ENCODE data around the gene APOC1. TPM values are rescaled to one million over a fixed set of nuclear protein-coding genes. Genes with fewer than 3 reads are reported as not detected.

Gene APOC1
- total RNA-seq, 4 donors from 2014 or later: 38.6 to 58.3 (median 47.7) TPM

GRCh38 chr19:44871809-44872208 lies 42.6 kb upstream of the APOC1 start:
- TF ChIP-seq CTCF (IDR thresholded peaks at IDR 0.05) (no peak), EP300 (IDR thresholded peaks at IDR 0.05) (no peak), POLR2AphosphoS5 (IDR thresholded peaks at IDR 0.05) (no peak), POLR2A (IDR thresholded peaks at IDR 0.05) (no peak)
- H3K27me3 ChIP-seq: no peaks in the 10 kb centered on the region
- H3K27ac ChIP-seq: no peak overlapping the region
- DNase-seq (ENCODE audit: low spot score in 2 of 2): no peak
- peaks cover 3% of the 10 kb centered on the region for H3K4me1 ChIP-seq
- peaks cover 66% of the 10 kb centered on the region for H3K36me3 ChIP-seq
- no peak overlapping the region for H3K4me3 ChIP-seq
- H3K9me3 ChIP-seq: no peaks in the 10 kb centered on the region
- 90% methylated on average over 4 of the region's 14 CpGs for WGBS

DNA sequence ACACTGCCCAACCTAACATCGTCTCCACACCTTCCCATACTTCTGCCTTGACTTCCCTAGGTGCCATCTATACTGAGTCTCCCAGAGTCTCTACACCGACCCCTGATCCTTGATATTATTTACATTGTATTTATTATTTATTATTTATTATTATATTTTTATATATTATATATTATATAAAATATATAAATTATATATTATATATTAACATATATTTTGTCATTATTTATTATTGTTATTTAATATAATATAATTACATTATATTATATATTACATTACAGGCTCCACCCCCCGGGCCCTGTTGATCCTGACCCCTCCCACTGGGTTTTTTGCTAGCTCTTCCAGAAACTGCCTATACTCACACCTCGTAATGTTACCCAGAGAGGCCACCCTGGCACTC lies 41.7 kb upstream of the APOC1 start:
- TF ChIP-seq POLR2AphosphoS5 (IDR thresholded peaks at IDR 0.05) (no peak), CTCF (IDR thresholded peaks at IDR 0.05) (no peak), EP300 (IDR thresholded peaks at IDR 0.05) (no peak), POLR2A (IDR thresholded peaks at IDR 0.05) (no peak)
- Histone ChIP-seq H3K36me3 (peaks cover 69% of the 10 kb centered on the region), H3K9me3 (no peaks in the 10 kb centered on the region), H3K27ac (no peak overlapping the region), H3K4me1 (peaks cover 2% of the 10 kb centered on the region), H3K4me3 (no peak overlapping the region), H3K27me3 (no peaks in the 10 kb centered on the region)
- 92% methylated on average over 4 of the region's 4 CpGs for WGBS
- DNase-seq (ENCODE audit: low spot score in 2 of 2): no peak

DNA sequence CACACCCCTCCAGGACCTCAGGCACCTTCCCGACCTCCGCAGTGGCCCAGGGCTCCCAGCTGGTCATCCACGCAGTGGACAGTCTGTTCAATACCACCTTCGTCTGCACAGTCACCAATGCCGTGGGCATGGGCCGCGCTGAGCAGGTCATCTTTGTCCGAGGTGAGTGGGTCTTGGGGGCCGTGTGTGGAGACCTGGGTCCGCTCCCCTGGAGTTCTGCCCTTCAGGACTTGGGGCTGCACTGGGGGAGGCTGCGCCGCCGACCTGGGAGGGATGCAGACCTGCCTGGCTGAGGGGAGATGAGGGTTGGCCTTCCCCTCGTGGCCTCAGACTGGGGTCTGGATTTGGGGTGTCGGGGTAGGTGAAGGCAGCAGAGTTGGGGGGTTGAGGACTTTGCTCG lies 40.1 kb upstream of the APOC1 start:
- WGBS: 85% methylated on average over 7 of the region's 16 CpGs
- peaks cover 3% of the 10 kb centered on the region for H3K4me1 ChIP-seq
- no peak for DNase-seq (ENCODE audit: low spot score in 2 of 2)
- no peaks in the 10 kb centered on the region for H3K9me3 ChIP-seq
- no peaks in the 10 kb centered on the region for H3K27me3 ChIP-seq
- H3K36me3 ChIP-seq: peaks cover 78% of the 10 kb centered on the region
- H3K27ac ChIP-seq: no peak overlapping the region
- TF ChIP-seq POLR2AphosphoS5 (IDR thresholded peaks at IDR 0.05) (no peak), CTCF (IDR thresholded peaks at IDR 0.05) (no peak)
- no peak overlapping the region for H3K4me3 ChIP-seq

GRCh38 chr19:44875666-44876451 lies 38.5 kb upstream of the APOC1 start:
- Histone ChIP-seq H3K9me3 (no peaks in the 10 kb centered on the region), H3K4me3 (no peak overlapping the region), H3K36me3 (peaks cover 74% of the 10 kb centered on the region), H3K27me3 (no peaks in the 10 kb centered on the region), H3K4me1 (peaks cover 3% of the 10 kb centered on the region), H3K27ac (no peak overlapping the region)
- 71% methylated on average over 22 of the region's 22 CpGs for WGBS
- no peak for DNase-seq (ENCODE audit: low spot score in 2 of 2)
- TF ChIP-seq EP300 (IDR thresholded peaks at IDR 0.05) (no peak), POLR2AphosphoS5 (IDR thresholded peaks at IDR 0.05) (no peak), POLR2A (IDR thresholded peaks at IDR 0.05) (no peak), CTCF (IDR thresholded peaks at IDR 0.05) (no peak)

DNA sequence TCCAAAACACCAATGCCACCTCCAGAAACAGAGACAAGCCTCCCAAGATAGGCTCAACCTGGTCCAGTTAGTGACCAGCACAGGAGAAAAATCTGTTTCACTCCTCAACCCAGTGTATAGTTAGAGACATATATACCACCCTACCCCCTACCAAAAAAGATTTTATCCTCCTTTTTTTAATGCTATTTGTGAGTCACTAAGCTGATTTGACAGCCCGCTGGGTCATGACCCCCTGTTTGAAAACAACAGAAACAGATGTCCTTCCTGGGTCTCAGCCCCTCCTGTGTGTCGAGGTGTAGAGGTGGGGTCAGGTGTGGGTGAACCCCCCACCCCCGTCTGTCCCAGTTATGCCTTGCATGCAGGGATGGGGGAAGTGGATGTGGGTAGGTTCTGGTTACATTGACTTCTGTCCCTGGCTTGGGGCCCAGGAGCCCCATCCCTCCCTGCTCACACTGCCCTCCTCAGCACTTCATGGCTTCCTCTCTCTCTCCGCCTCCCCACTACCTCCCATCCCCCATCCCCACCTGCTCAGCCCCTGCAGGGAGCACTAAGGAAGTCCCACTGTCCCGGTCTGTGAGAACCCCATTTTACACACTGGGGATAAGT lies 37.4 kb upstream of the APOC1 start:
- Histone ChIP-seq H3K9me3 (no peaks in the 10 kb centered on the region), H3K27me3 (no peaks in the 10 kb centered on the region), H3K4me1 (peaks cover 3% of the 10 kb centered on the region), H3K27ac (no peak overlapping the region), H3K4me3 (no peak overlapping the region), H3K36me3 (peaks cover 64% of the 10 kb centered on the region)
- WGBS: 67% methylated on average over 5 of the region's 5 CpGs
- TF ChIP-seq EP300 (IDR thresholded peaks at IDR 0.05) (no peak), POLR2AphosphoS5 (IDR thresholded peaks at IDR 0.05) (no peak), POLR2A (IDR thresholded peaks at IDR 0.05) (no peak), CTCF (IDR thresholded peaks at IDR 0.05) (no peak)
- no peak for DNase-seq (ENCODE audit: low spot score in 2 of 2)

All from suprapubic skin (tissue), 4 donors.